ENCODE results near the gene PPT2. TPM values are rescaled to one million over a fixed set of nuclear protein-coding genes. Genes with fewer than 3 reads are reported as not detected.
"Not testable (repeated sequence)": the region's sequence is repeated elsewhere in the genome, so short reads cannot be mapped to it uniquely, and the experiment has no call there.

PPT2 gene
- total RNA-seq, 2 donors from 2014 or later, result 17.9 to 18.2 TPM

DNA sequence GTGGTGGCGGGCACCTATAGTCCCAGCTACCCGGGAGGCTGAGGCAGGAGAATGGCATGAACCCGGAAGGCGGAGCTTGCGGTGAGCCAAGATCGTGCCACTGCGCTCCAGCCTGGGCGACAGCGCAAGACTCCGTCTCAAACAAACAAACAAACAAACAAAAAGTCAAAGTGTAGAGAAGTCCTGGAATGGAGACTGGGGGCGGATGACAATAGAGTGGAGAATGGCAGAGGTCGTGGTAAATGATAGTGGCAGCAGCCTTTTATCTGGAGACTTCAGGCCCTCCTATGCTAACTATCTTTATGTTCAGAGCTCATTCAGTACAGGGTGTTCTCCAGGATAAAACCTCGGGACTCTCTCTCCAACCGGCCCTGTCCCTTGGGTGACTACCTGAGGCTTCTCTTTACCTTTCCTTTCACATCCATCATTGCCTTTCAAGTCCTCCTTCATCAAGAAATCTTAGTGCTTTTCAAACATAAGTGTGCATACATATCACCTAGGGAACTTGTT is 22.4 kb upstream of the PPT2 start:
- Mint-ChIP-seq H3K4me1 (ENCODE audit: low read depth) (peaks cover 35% of the 10 kb centered on the region), H3K9me3 (peaks cover 0 to 2% of the 10 kb centered on the region in 2 donors), H3K4me3 (peak overlapping the region in 1 of 2 donors; percentile 11), H3K36me3 (ENCODE audit: insufficient read depth in 2 of 2) (peaks cover 5 to 6% of the 10 kb centered on the region in 2 donors), H3K27ac (no peak overlapping the region), H3K27me3 (ENCODE audit: low read depth) (no peaks in the 10 kb centered on the region)
- no peak for DNase-seq
- ATAC-seq (replicated peaks in 1 of 2), result no peak

DNA sequence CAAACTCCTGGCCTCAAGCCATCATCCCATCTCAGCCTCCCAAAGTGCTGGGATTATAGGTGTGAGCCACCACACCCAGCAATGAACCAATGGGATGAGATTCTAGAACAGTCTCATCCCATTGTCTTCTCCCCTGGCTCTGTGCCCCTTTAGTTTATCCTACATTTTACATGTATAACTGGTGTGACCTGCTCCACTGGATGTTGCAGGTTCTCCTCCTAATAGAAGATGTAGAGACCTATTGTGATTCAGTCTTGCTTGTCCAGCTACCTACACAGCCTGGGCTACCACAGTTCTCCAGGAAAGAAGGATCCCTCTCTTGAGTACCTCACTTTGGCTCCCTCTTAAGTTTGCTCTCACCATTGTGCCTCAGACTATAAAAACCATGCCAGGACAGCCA is 21.8 kb upstream of the PPT2 start:
- Mint-ChIP-seq H3K4me1 (ENCODE audit: low read depth) (peaks cover 29% of the 10 kb centered on the region), H3K27ac (no peak overlapping the region), H3K27me3 (ENCODE audit: low read depth) (no peaks in the 10 kb centered on the region), H3K9me3 (peaks cover 0 to 2% of the 10 kb centered on the region in 2 donors), H3K4me3 (no peak overlapping the region), H3K36me3 (ENCODE audit: insufficient read depth in 2 of 2) (peaks cover 0 to 3% of the 10 kb centered on the region in 2 donors)
- ATAC-seq (replicated peaks in 1 of 2) (no peak), DNase-seq (no peak)

DNA sequence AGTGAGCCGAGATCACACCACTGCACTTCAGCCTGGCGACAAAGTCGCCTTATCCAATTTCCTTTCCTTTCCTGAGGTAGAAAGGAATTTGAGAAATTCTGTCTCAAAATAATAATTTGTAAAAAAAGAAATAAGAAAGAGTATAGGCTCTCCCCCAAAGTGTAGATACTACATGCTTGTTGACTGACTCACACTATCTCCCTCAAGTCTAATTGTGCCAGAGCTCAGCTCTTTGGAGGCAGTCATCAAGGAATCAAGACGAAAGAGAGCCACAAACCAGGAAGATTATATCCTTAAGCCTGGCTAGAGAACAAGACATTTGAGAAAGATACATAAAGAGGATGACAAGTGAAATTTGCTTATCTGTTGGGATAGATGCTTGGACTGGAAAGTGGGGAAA is 20.2 kb upstream of the PPT2 start:
- Mint-ChIP-seq H3K27ac (no peak overlapping the region), H3K4me3 (no peak overlapping the region), H3K27me3 (ENCODE audit: low read depth) (no peaks in the 10 kb centered on the region), H3K9me3 (peaks cover 0 to 2% of the 10 kb centered on the region in 2 donors), H3K36me3 (ENCODE audit: insufficient read depth in 2 of 2) (no peaks in the 10 kb centered on the region), H3K4me1 (ENCODE audit: low read depth) (peaks cover 16% of the 10 kb centered on the region)
- ATAC-seq (replicated peaks in 1 of 2) (no peak), DNase-seq (no peak)

DNA sequence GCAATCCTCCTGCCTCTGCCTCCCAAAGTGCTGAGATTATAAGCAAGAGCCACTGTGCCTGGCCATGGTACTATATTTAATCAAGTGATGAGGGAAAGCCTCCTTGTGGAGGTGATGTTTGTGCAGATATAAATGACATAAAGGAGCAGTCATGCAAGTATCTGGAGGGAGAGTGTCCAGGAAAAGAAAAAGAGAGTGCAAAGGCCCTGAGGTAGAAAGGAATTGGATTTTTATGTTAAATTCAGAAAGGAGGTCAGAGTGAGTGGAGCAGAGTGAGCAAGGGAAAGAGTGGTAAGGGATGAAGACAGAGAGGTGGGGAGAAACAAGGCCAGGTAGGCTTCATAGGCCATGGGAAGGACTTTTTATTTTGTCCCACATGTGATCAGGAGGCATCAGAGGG is 16.5 kb upstream of the PPT2 start:
- Mint-ChIP-seq H3K27ac (no peak overlapping the region), H3K4me1 (ENCODE audit: low read depth) (no peaks in the 10 kb centered on the region), H3K9me3 (no peaks in the 10 kb centered on the region), H3K36me3 (ENCODE audit: insufficient read depth in 2 of 2) (no peaks in the 10 kb centered on the region), H3K4me3 (no peak overlapping the region), H3K27me3 (ENCODE audit: low read depth) (no peaks in the 10 kb centered on the region)
- DNase-seq, result no peak
- ATAC-seq (replicated peaks in 1 of 2), result no peak

DNA sequence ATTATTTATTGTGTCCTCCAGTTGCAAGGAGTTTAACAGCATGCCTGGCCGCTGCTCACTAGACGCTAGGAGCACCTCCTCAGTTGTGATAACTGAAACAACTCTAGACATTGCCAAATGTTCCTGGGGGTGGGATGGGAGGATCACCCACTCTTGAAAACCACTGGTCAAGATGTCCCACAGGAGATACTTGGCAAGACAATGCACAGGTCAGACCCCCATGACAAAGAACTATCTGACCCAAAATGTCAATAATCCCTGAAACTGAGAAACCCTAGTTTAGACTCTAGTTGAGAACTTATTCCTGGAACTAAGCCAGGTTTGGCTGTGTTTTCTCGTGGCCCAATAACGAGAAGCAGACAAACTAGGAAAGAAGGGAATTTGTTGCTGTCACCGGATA is 14.4 kb upstream of the PPT2 start:
- no peak overlapping the region for H3K4me3 Mint-ChIP-seq
- H3K27ac Mint-ChIP-seq, result no peak overlapping the region
- no peaks in the 10 kb centered on the region for H3K27me3 Mint-ChIP-seq (ENCODE audit: low read depth)
- ATAC-seq (replicated peaks in 1 of 2) (no peak), DNase-seq (no peak)
- H3K9me3 Mint-ChIP-seq, result no peaks in the 10 kb centered on the region
- H3K4me1 Mint-ChIP-seq (ENCODE audit: low read depth), result no peaks in the 10 kb centered on the region
- no peaks in the 10 kb centered on the region for H3K36me3 Mint-ChIP-seq (ENCODE audit: insufficient read depth in 2 of 2)

DNA sequence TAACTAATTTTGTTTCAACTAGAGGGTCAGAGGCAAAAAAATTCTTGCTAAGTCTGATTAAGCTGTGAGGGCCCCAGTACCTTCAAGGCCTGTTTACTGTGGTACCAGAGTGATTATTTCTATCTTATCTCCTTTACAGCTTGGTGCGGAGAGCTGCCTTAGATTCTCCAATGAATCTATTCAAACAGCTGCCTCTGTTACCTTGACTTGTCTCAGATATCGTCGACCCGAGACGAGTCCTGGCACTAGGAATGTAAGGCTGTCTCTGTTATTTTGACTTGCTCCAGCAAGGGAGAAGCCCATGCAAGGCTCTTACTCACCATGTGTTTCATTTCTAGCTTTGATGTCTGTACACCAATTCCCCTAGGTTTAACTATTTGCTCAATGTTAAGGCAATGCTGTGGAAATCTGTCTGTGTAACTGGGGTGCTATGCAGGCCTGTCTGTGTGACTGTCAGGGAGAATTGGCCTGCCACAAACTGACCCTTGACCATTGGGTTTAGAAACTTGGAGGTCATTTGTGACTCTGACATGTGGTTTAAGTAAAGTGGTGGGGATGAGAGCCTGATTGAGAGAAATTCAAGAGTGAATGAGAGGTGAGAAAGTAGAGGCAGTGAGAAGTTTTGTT is 13.4 kb upstream of the PPT2 start:
- no peak for DNase-seq
- Mint-ChIP-seq H3K4me1 (ENCODE audit: low read depth) (no peaks in the 10 kb centered on the region), H3K9me3 (no peaks in the 10 kb centered on the region), H3K4me3 (no peak overlapping the region), H3K27me3 (ENCODE audit: low read depth) (no peaks in the 10 kb centered on the region), H3K36me3 (ENCODE audit: insufficient read depth in 2 of 2) (no peaks in the 10 kb centered on the region), H3K27ac (no peak overlapping the region)
- no peak for ATAC-seq (replicated peaks in 1 of 2)

DNA sequence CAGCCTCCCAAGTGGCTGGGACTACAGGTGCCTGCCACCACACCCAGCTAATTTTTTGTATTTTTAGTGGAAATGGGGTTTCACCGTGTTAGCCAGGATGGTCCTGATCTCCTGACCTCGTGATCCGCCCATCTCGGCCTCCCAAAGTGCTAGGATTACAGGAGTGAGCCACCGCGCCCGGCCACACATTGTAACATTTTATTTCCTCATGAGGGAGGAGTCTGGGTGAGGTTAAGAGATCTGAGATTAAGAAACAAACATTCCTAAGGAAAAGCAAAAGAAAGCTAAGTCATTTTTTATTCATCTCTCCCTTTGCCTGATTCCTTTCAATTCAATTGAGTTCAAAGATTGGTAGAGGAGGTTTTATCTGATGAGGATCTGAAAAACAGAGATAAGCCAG is 9.7 kb upstream of the PPT2 start:
- H3K36me3 Mint-ChIP-seq (ENCODE audit: insufficient read depth in 2 of 2); ATAC-seq (replicated peaks in 1 of 2); H3K4me3 Mint-ChIP-seq; H3K9me3 Mint-ChIP-seq; H3K27ac Mint-ChIP-seq; DNase-seq: not testable (repeated sequence)
- H3K27me3 Mint-ChIP-seq (ENCODE audit: low read depth), result peaks cover 27% of the 10 kb centered on the region
- peaks cover 24% of the 10 kb centered on the region for H3K4me1 Mint-ChIP-seq (ENCODE audit: low read depth)

DNA sequence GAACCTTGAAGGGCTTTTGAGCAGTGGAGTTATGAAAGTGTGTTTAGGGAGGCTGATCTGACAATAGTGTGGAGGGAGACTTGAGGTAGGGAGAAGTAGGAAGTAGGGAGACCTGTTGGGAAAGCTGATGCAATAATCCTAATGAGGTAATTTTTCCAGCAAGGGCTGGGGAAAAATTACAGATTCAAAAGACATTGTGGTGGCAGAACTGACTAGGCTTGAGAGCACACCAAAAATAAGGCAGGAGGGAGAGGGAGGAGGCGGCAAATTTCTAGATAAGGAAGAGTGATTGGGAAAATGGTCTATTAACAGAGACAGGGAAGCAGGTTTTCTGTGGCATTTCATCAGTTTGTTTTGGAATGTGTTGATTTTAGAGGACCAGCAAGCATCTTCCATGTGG is 7.7 kb upstream of the PPT2 start:
- H3K4me3 Mint-ChIP-seq, result no peak overlapping the region
- H3K27ac Mint-ChIP-seq, result no peak overlapping the region
- peaks cover 31% of the 10 kb centered on the region for H3K4me1 Mint-ChIP-seq (ENCODE audit: low read depth)
- DNase-seq, result no peak
- no peaks in the 10 kb centered on the region for H3K36me3 Mint-ChIP-seq (ENCODE audit: insufficient read depth in 2 of 2)
- peaks cover 34% of the 10 kb centered on the region for H3K27me3 Mint-ChIP-seq (ENCODE audit: low read depth)
- ATAC-seq (replicated peaks in 1 of 2), result no peak
- H3K9me3 Mint-ChIP-seq, result no peaks in the 10 kb centered on the region

DNA sequence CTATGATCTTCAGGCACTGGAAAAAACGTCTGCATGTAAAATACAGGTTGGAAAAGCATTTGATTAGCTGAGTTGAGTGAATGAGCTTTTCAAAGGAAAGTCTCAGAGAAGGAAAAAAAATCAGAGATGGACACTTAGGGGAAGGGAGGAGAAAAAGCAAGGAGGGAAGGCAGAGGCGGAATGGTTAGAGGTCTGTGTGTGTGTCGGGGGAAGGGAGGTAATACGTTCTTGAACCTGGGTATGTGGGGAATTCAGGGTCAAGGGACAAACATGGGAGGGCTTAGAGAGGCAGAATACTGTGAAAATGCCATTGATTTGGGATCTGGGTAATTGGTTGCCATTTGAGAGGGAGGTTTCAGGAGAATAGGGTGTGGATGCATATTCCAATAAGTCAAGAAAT is 7.3 kb upstream of the PPT2 start:
- Mint-ChIP-seq H3K9me3 (no peaks in the 10 kb centered on the region), H3K27me3 (ENCODE audit: low read depth) (peaks cover 37% of the 10 kb centered on the region), H3K27ac (no peak overlapping the region), H3K36me3 (ENCODE audit: insufficient read depth in 2 of 2) (no peaks in the 10 kb centered on the region), H3K4me3 (no peak overlapping the region), H3K4me1 (ENCODE audit: low read depth) (peaks cover 34% of the 10 kb centered on the region)
- ATAC-seq (replicated peaks in 1 of 2) (no peak), DNase-seq (no peak)

DNA sequence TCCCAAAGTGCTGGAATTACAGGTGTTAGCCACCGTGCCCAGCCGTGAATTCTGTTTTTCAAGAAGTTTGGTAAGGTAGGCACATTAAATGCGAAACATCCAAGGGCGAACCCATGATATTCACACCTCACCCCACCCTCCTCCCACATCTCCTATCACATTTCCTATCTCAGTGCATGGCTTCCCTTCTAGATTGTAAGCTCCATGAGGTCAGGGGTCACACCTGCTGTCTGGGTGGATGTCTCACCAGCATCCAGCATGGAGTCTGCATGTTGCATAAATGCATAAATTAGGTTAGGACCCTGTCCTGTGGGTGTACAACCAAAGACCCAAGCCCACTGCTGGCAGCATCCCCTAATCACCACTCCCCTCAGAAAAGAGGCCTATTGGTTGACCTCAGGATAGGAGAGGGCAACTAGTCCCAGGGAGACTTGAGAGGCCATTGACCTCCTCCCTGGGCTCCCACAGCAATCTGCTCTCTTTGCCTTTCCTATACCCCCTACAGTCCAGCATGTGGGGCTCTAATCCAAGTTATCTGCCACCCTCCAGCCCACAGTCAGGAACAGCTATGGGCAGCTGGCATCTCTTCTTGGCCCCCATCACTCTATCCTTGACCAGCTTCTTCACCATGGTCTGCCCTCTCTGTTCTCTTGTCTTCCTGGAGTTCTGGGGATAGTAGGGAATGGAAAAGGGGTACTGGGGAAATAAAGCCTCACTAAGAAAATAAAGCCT is 6.4 kb upstream of the PPT2 start:
- peaks cover 39% of the 10 kb centered on the region for H3K4me1 Mint-ChIP-seq (ENCODE audit: low read depth)
- H3K36me3 Mint-ChIP-seq (ENCODE audit: insufficient read depth in 2 of 2), result no peaks in the 10 kb centered on the region
- no peak for ATAC-seq (replicated peaks in 1 of 2)
- H3K27ac Mint-ChIP-seq, result no peak overlapping the region
- H3K9me3 Mint-ChIP-seq, result no peaks in the 10 kb centered on the region
- peak overlapping the region; percentile 83 to 91 for H3K4me3 Mint-ChIP-seq
- no peak for DNase-seq
- peaks cover 37% of the 10 kb centered on the region for H3K27me3 Mint-ChIP-seq (ENCODE audit: low read depth)

DNA sequence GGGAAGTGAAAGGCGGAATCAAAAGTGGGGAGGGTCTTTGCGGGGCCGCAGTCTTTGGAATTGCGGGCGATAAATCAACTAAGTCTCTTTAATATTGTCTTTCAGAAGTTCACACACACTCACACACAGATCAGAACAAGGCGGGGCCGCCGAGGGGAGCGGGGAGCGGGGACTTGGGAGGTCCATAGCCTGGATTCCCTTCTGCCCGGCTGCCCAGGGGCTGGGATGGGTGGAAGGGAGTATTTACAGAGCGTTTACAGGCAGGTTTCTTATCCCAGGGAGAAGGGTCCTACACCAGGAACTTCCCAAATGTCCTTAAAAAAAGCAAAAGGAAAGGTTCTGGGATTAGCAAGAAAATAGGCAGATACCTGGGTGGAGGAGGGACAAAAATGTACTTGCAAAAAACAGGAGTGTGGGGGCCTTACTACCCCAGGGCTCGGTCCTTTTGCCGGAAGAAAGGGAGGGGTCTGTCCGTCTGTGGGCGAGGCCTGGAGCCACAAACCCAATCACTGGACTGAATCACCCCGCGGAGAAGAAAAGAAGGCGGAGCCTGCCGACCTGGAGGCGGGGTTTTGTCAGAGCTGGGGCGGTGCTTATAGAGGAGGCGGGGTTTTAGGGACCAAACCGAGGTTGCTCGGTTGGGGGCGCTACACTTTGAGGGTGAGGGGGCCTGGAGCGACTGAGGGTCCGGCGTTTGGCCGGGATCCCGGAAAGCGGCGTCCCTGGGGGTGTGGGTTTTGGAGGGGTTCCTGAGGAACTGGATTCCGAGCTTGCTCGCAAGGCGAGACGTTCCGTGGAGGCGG is 5.5 kb upstream of the PPT2 start:
- Mint-ChIP-seq H3K4me1 (ENCODE audit: low read depth) (peaks cover 48% of the 10 kb centered on the region), H3K36me3 (ENCODE audit: insufficient read depth in 2 of 2) (no peaks in the 10 kb centered on the region), H3K27me3 (ENCODE audit: low read depth) (peaks cover 37% of the 10 kb centered on the region), H3K9me3 (no peaks in the 10 kb centered on the region), H3K27ac (no peak overlapping the region), H3K4me3 (peak overlapping the region; percentile 83 to 91)
- DNase-seq, result peak; percentile 84 to 86
- peak; percentile 86 for ATAC-seq (replicated peaks in 1 of 2)

DNA sequence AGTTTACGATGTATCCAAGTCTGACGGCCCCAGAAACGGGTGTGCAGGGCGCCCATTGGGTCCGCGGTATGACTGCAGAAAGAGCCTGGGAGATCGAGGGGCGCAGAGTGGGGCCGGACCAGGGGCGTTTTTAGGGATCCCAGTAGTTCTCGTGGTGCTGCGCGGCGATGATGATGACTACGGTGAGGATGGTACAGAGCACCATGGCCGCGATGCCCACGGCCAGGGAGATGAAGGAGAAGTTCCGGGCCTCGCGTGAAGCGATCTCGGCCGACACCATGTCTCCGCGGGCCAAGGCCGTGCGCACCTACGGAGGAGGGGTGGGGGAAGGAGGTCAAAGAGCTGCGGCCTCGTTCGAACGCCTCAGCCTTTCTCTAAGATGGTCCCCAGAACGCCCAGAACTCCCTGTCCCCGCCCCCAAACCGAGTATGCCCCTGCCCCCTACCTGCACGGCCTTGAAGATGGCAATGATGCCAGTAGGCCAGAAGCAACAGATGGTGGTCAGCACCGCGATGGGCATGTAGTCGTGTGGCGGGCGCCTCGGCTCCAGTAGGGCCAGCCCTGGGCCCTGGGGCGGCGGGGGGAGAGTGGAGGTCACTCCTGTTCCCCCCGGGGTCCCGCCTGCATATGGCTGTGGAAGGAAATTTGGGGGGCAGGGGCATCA is 4.7 kb upstream of the PPT2 start:
- Mint-ChIP-seq H3K4me1 (ENCODE audit: low read depth) (peaks cover 51% of the 10 kb centered on the region), H3K4me3 (peak overlapping the region; percentile 83 to 91), H3K27ac (no peak overlapping the region), H3K36me3 (ENCODE audit: insufficient read depth in 2 of 2) (no peaks in the 10 kb centered on the region), H3K27me3 (ENCODE audit: low read depth) (peaks cover 37% of the 10 kb centered on the region), H3K9me3 (no peaks in the 10 kb centered on the region)
- ATAC-seq (replicated peaks in 1 of 2), result peak; percentile 27 to 43
- no peak for DNase-seq

Measured in activated T-cell treated with anti-CD3 and anti-CD28 coated beads, Interleukin-2, amount 50 U/mL, for 72 hours (primary cell).